Head of caudate nucleus (tissue), 42 donors: Measurements from ENCODE around the gene BEST3.
"Not testable (repeated sequence)": the region's sequence is repeated elsewhere in the genome, so short reads cannot be mapped to it uniquely, and the experiment has no call there.

Experiments
- DNase-seq, 42 donors: peaks; one replicate each; pipeline versions ENCODE4 v3.0.0 to v3.0.0-alpha.2; 2020 to 2021; ENCODE audit warnings: mixed read lengths in 7 of 42
- intact Hi-C: fragments of 100-400 bp; cut with DNase I; formaldehyde crosslinking; loops from one replicate; pipeline ENCODE4 v1.15.0; 2022

Gene BEST3

GRCh38 chr12:69616025-69616424, 83.1 kb downstream of the BEST3 start:
- intact Hi-C loops, result no loop called here
- peak in 1 of 42 donors; percentile 42 for DNase-seq

- intact Hi-C loops, result no loop called here
- DNase-seq, result peak in 1 of 42 donors; percentile 0
Measured at GRCh38 chr12:69613351-69613750, 85.8 kb downstream of the BEST3 start.

- DNase-seq, result no peak
- intact Hi-C loops, result no loop called here
Measured at GRCh38 chr12:69610729-69611128, 88.4 kb downstream of the BEST3 start, which contains the start of gene LRRC10. Gene LRRC10, minus strand, starts transcription at chr12:69610907. Its CDS starts 69 bp downstream, at chr12:69610838.

GRCh38 chr12:69610126-69610525, 89.0 kb downstream of the BEST3 start:
- DNase-seq, result no peak
- intact Hi-C loops, result no loop called here

GRCh38 chr12:69608114-69608513, 91.0 kb downstream of the BEST3 start:
- no peak for DNase-seq
- intact Hi-C loops, result no loop called here

- DNase-seq, intact Hi-C loops: not testable (repeated sequence)
Measured at GRCh38 chr12:69604275-69604674, 94.8 kb downstream of the BEST3 start.
